Measurements from ENCODE around the gene GABRG3. TPM values are rescaled to one million over a fixed set of nuclear protein-coding genes. Genes with fewer than 3 reads are reported as not detected.

The GABRG3 gene
- total and polyA plus RNA-seq, 9 of the 15 experiments (the other 6 are each of a cell fraction or from before 2014, with no cell fraction given) = 4.0 to 15.1 (median 11.2) TPM

GRCh38 chr15:27428151-27428550 lies 457.2 kb downstream of the GABRG3 start (continued):
- TF ChIP-seq, protein P1, sequence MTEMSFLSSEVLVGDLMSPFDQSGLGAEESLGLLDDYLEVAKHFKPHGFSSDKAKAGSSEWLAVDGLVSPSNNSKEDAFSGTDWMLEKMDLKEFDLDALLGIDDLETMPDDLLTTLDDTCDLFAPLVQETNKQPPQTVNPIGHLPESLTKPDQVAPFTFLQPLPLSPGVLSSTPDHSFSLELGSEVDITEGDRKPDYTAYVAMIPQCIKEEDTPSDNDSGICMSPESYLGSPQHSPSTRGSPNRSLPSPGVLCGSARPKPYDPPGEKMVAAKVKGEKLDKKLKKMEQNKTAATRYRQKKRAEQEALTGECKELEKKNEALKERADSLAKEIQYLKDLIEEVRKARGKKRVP (CRISPR knock-in tag; IDR thresholded peaks at IDR 0.05) = no peak
- no peak for TF ChIP-seq MLX (CRISPR knock-in tag; conservative IDR thresholded peaks at IDR 0.05)
- no peak for TF ChIP-seq DIDO1 (tag; IDR thresholded peaks at IDR 0.05; ENCODE audit: low read depth)
- no peak for TF ChIP-seq ELF2 (CRISPR knock-in tag; IDR thresholded peaks at IDR 0.05)
- no peak for TF ChIP-seq ETV5 (CRISPR knock-in tag; IDR thresholded peaks at IDR 0.05; ENCODE audit: low read depth)

DNA sequence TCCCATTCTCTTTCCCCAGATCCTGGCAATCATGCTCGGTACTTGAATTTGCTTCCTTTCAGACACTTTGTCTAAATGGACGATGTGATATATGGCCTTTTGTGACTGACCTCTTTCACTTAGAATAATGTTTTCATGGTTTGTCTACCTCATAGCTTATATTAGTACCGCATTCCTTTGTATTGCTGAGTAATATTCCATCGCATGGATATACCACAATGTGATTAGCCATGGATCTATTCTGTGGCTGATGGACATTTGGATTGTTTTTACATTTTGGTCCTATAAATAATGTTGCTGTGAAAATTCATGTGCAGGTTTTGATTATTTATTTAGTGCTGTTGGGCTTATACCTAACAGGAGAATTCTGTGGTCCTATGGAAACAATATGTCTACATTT lies 458.6 kb downstream of the GABRG3 start:
- Histone ChIP-seq H3K36me3 (ENCODE audit: control insufficient read depth, insufficient read depth, low read length) (no peaks in the 10 kb centered on the region), H3K27me3 (ENCODE audit: control insufficient read depth in 2 of 2, insufficient read depth in 2 of 2, low read length in 2 of 2) (no peaks in the 10 kb centered on the region), H2AFZ (ENCODE audit: low read depth, low read length) (no peak overlapping the region), H3K4me3 (no peak overlapping the region), H4K20me1 (replicated peaks; ENCODE audit: control insufficient read depth, insufficient read depth, low read length) (no peaks in the 10 kb centered on the region), H3K9ac (ENCODE audit: insufficient read depth in 1 of 2, low read depth in 2 of 2, low read length in 2 of 2) (no peak overlapping the region), H3K27ac (ENCODE audit: extremely low read depth, low read depth, low read length) (no peak overlapping the region), H3K79me2 (ENCODE audit: control insufficient read depth, insufficient read depth, low read length) (no peaks in the 10 kb centered on the region), H3K9me3 (replicated peaks; ENCODE audit: control insufficient read depth, insufficient read depth, low read depth, low read length) (peaks cover 2% of the 10 kb centered on the region), H3K4me2 (ENCODE audit: insufficient read depth, low read length) (no peak overlapping the region), H3K9me1 (ENCODE audit: control insufficient read depth, insufficient read depth, low read length) (no peaks in the 10 kb centered on the region), H3K4me1 (replicated peaks in 1 of 2; ENCODE audit: control insufficient read depth in 2 of 2, insufficient read depth in 2 of 2, low read length in 2 of 2) (no peaks in the 10 kb centered on the region)
- DNase-seq (ENCODE audit: extremely low read depth in 1 of 4, low spot score in 3 of 4) (no peak), ATAC-seq (no peak), FAIRE-seq (no peak)
- intact Hi-C loops (cut with micrococcal nuclease) = no loop called here
- ChIA-PET CTCF (ENCODE audit: low intra/inter-chr PET ratio) (no interaction called here), POLR2A (no interaction called here)
- BruUV-seq (replicated peaks) = no TSS peak
- WGBS (ENCODE audit: insufficient coverage, low coverage, missing lambda C conversion rate) = 48% methylated on average over 4 of the region's 4 CpGs
- in situ Hi-C loops (cut with MboI) = no loop called here
- TF ChIP-seq ZNF639 (CRISPR knock-in tag; conservative IDR thresholded peaks at IDR 0.05 in 1 of 2, IDR thresholded peaks at IDR 0.05 in 1 of 2) (no peak), DEAF1 (CRISPR knock-in tag; IDR thresholded peaks at IDR 0.05) (no peak), RNF2 (IDR thresholded peaks at IDR 0.05) (no peak), E2F5 (CRISPR knock-in tag; IDR thresholded peaks at IDR 0.05) (no peak), ZNF561 (CRISPR knock-in tag; conservative IDR thresholded peaks at IDR 0.05) (no peak), ADNP (tag; IDR thresholded peaks at IDR 0.05) (no peak), SMARCC2 (IDR thresholded peaks at IDR 0.05; ENCODE audit: low read depth) (no peak), NR1H2 (CRISPR knock-in tag; IDR thresholded peaks at IDR 0.05) (no peak), ILF3 (IDR thresholded peaks at IDR 0.05; ENCODE audit: borderline replicate concordance) (no peak), ASH1L (IDR thresholded peaks at IDR 0.05; ENCODE audit: borderline replicate concordance, low read depth, partially characterized antibody) (no peak), SAFB (IDR thresholded peaks at IDR 0.05; ENCODE audit: borderline replicate concordance, low read depth, low read length) (no peak)

Measured in K562 (cell line).